ENCODE data around the gene NOL6. TPM values are rescaled to one million over a fixed set of nuclear protein-coding genes. Genes with fewer than 3 reads are reported as not detected.

Gene NOL6
- total RNA-seq, 1 experiment from 2014 or later, result 39.3 TPM

GRCh38 chr9:33445389-33446239 lies 28.1 kb downstream of the NOL6 start:
- H3K4me1 Mint-ChIP-seq (ENCODE audit: low read depth, unreplicated experiment), result peaks cover 31% of the 10 kb centered on the region
- no peaks in the 10 kb centered on the region for H3K9me3 Mint-ChIP-seq (ENCODE audit: low read depth, unreplicated experiment)
- peaks cover 8% of the 10 kb centered on the region for H3K36me3 Mint-ChIP-seq (ENCODE audit: insufficient read depth, unreplicated experiment)
- peak overlapping the region; percentile 22 for H3K4me3 Mint-ChIP-seq (ENCODE audit: low read depth, unreplicated experiment)
- intact Hi-C loops (cut with micrococcal nuclease; ENCODE audit: unreplicated experiment), result no loop called here
- no peaks in the 10 kb centered on the region for H3K27me3 Mint-ChIP-seq (ENCODE audit: unreplicated experiment)
- DNase-seq, result peak; percentile 64
- BruUV-seq (replicated peaks), result no TSS peak
- H3K27ac Mint-ChIP-seq (ENCODE audit: unreplicated experiment), result peak overlapping the region; percentile 63
- TF ChIP-seq CTCF (IDR thresholded peaks at IDR 0.05; ENCODE audit: unreplicated experiment), result no peak
- CTCF ChIA-PET, result interaction anchor here (0.8 kb wide), 1 partner anchor 30 kb away, joined by 3 read pairs; no protein-coding TSS in a partner anchor

- BruUV-seq (replicated peaks), result no TSS peak
- no peak for TF ChIP-seq CTCF (IDR thresholded peaks at IDR 0.05; ENCODE audit: unreplicated experiment)
- CTCF ChIA-PET, result interaction anchor here (0.6 kb wide), 1 partner anchor 24 kb away, joined by 5 read pairs; no protein-coding TSS in a partner anchor
- DNase-seq, result no peak
- H3K27me3 Mint-ChIP-seq (ENCODE audit: unreplicated experiment), result no peaks in the 10 kb centered on the region
- H3K4me1 Mint-ChIP-seq (ENCODE audit: low read depth, unreplicated experiment), result peaks cover 38% of the 10 kb centered on the region
- H3K4me3 Mint-ChIP-seq (ENCODE audit: low read depth, unreplicated experiment), result no peak overlapping the region
- no peaks in the 10 kb centered on the region for H3K9me3 Mint-ChIP-seq (ENCODE audit: low read depth, unreplicated experiment)
- peaks cover 8% of the 10 kb centered on the region for H3K36me3 Mint-ChIP-seq (ENCODE audit: insufficient read depth, unreplicated experiment)
- H3K27ac Mint-ChIP-seq (ENCODE audit: unreplicated experiment), result no peak overlapping the region
- intact Hi-C loops (cut with micrococcal nuclease; ENCODE audit: unreplicated experiment), result no loop called here
These were observed 30.1 kb downstream of the NOL6 start for GRCh38 chr9:33443464-33444154.

GRCh38 chr9:33443047-33443446 lies 30.7 kb downstream of the NOL6 start:
- no peak for TF ChIP-seq CTCF (IDR thresholded peaks at IDR 0.05; ENCODE audit: unreplicated experiment)
- no peak overlapping the region for H3K27ac Mint-ChIP-seq (ENCODE audit: unreplicated experiment)
- peaks cover 38% of the 10 kb centered on the region for H3K4me1 Mint-ChIP-seq (ENCODE audit: low read depth, unreplicated experiment)
- H3K27me3 Mint-ChIP-seq (ENCODE audit: unreplicated experiment), result no peaks in the 10 kb centered on the region
- BruUV-seq (replicated peaks), result no TSS peak
- no peak overlapping the region for H3K4me3 Mint-ChIP-seq (ENCODE audit: low read depth, unreplicated experiment)
- intact Hi-C loops (cut with micrococcal nuclease; ENCODE audit: unreplicated experiment), result no loop called here
- no peaks in the 10 kb centered on the region for H3K9me3 Mint-ChIP-seq (ENCODE audit: low read depth, unreplicated experiment)
- CTCF ChIA-PET, result interaction anchor here (0.6 to 1.5 kb wide), 2 partner anchors 10 to 23 kb away, joined by 5 to 8 read pairs; no protein-coding TSS in a partner anchor
- peak; percentile 53 for DNase-seq
- H3K36me3 Mint-ChIP-seq (ENCODE audit: insufficient read depth, unreplicated experiment), result peaks cover 8% of the 10 kb centered on the region

GRCh38 chr9:33442125-33442524 lies 31.6 kb downstream of the NOL6 start:
- intact Hi-C loops (cut with micrococcal nuclease; ENCODE audit: unreplicated experiment), result no loop called here
- no peak overlapping the region for H3K4me3 Mint-ChIP-seq (ENCODE audit: low read depth, unreplicated experiment)
- no peak for DNase-seq
- no peaks in the 10 kb centered on the region for H3K27me3 Mint-ChIP-seq (ENCODE audit: unreplicated experiment)
- no peak for TF ChIP-seq CTCF (IDR thresholded peaks at IDR 0.05; ENCODE audit: unreplicated experiment)
- peaks cover 35% of the 10 kb centered on the region for H3K4me1 Mint-ChIP-seq (ENCODE audit: low read depth, unreplicated experiment)
- no TSS peak for BruUV-seq (replicated peaks)
- peaks cover 8% of the 10 kb centered on the region for H3K36me3 Mint-ChIP-seq (ENCODE audit: insufficient read depth, unreplicated experiment)
- CTCF ChIA-PET, result interaction anchor here (1.5 kb wide), 1 partner anchor 11 kb away, joined by 8 read pairs; no protein-coding TSS in a partner anchor
- H3K27ac Mint-ChIP-seq (ENCODE audit: unreplicated experiment), result no peak overlapping the region
- no peaks in the 10 kb centered on the region for H3K9me3 Mint-ChIP-seq (ENCODE audit: low read depth, unreplicated experiment)
